ENCODE data around the gene TXNDC16.
A peak's percentile ranks its signal among the peaks of the same experiment; 100 is the strongest.

TXNDC16 gene

GRCh38 chr14:52402812-52403526 lies 149.3 kb downstream of the TXNDC16 start:
- H3K4me3 ChIP-seq (ENCODE audit: severe bottlenecking), result no peak overlapping the region
- H3K36me3 ChIP-seq (ENCODE audit: low read depth), result no peaks in the 10 kb centered on the region
- ATAC-seq (ENCODE audit: low read depth) (no peak), DNase-seq (ENCODE audit: low spot score) (no peak)
- TF ChIP-seq CTCF (IDR thresholded peaks at IDR 0.05; ENCODE audit: poor library complexity, severe bottlenecking), result no peak
- H3K27me3 ChIP-seq (ENCODE audit: insufficient read depth, poor library complexity, severe bottlenecking), result no peaks in the 10 kb centered on the region
- no peaks in the 10 kb centered on the region for H3K9me3 ChIP-seq (ENCODE audit: severe bottlenecking)
- no peak overlapping the region for H3K27ac ChIP-seq (ENCODE audit: poor library complexity, severe bottlenecking)
- no peaks in the 10 kb centered on the region for H3K4me1 ChIP-seq (ENCODE audit: insufficient read depth, poor library complexity, severe bottlenecking)

GRCh38 chr14:52400846-52401245 lies 151.5 kb downstream of the TXNDC16 start:
- no peak overlapping the region for H3K27ac ChIP-seq (ENCODE audit: poor library complexity, severe bottlenecking)
- H3K9me3 ChIP-seq (ENCODE audit: severe bottlenecking), result no peaks in the 10 kb centered on the region
- no peak overlapping the region for H3K4me3 ChIP-seq (ENCODE audit: severe bottlenecking)
- H3K27me3 ChIP-seq (ENCODE audit: insufficient read depth, poor library complexity, severe bottlenecking), result no peaks in the 10 kb centered on the region
- no peaks in the 10 kb centered on the region for H3K4me1 ChIP-seq (ENCODE audit: insufficient read depth, poor library complexity, severe bottlenecking)
- DNase-seq (ENCODE audit: low spot score) (no peak), ATAC-seq (ENCODE audit: low read depth) (no peak)
- no peaks in the 10 kb centered on the region for H3K36me3 ChIP-seq (ENCODE audit: low read depth)
- TF ChIP-seq CTCF (IDR thresholded peaks at IDR 0.05; ENCODE audit: poor library complexity, severe bottlenecking), result no peak

GRCh38 chr14:52399921-52400595 lies 152.2 kb downstream of the TXNDC16 start:
- no peak overlapping the region for H3K4me3 ChIP-seq (ENCODE audit: severe bottlenecking)
- H3K4me1 ChIP-seq (ENCODE audit: insufficient read depth, poor library complexity, severe bottlenecking), result no peaks in the 10 kb centered on the region
- no peaks in the 10 kb centered on the region for H3K36me3 ChIP-seq (ENCODE audit: low read depth)
- 0 out of 3 replicates have a peak, but pooled peaks have one; percentile 17 for ATAC-seq (ENCODE audit: low read depth)
- TF ChIP-seq CTCF (IDR thresholded peaks at IDR 0.05; ENCODE audit: poor library complexity, severe bottlenecking), result peak; percentile 8
- H3K9me3 ChIP-seq (ENCODE audit: severe bottlenecking), result no peaks in the 10 kb centered on the region
- no peaks in the 10 kb centered on the region for H3K27me3 ChIP-seq (ENCODE audit: insufficient read depth, poor library complexity, severe bottlenecking)
- H3K27ac ChIP-seq (ENCODE audit: poor library complexity, severe bottlenecking), result no peak overlapping the region
- no peak for DNase-seq (ENCODE audit: low spot score)

- Histone ChIP-seq H3K27ac (ENCODE audit: poor library complexity, severe bottlenecking) (no peak overlapping the region), H3K9me3 (ENCODE audit: severe bottlenecking) (no peaks in the 10 kb centered on the region), H3K4me1 (ENCODE audit: insufficient read depth, poor library complexity, severe bottlenecking) (no peaks in the 10 kb centered on the region), H3K4me3 (ENCODE audit: severe bottlenecking) (no peak overlapping the region), H3K27me3 (ENCODE audit: insufficient read depth, poor library complexity, severe bottlenecking) (no peaks in the 10 kb centered on the region), H3K36me3 (ENCODE audit: low read depth) (no peaks in the 10 kb centered on the region)
- no peak for ATAC-seq (ENCODE audit: low read depth)
- no peak for DNase-seq (ENCODE audit: low spot score)
- no peak for TF ChIP-seq CTCF (IDR thresholded peaks at IDR 0.05; ENCODE audit: poor library complexity, severe bottlenecking)
These were observed 153.2 kb downstream of the TXNDC16 start for GRCh38 chr14:52399104-52399503.

GRCh38 chr14:52397844-52398243 lies 154.5 kb downstream of the TXNDC16 start:
- no peak overlapping the region for H3K4me3 ChIP-seq (ENCODE audit: severe bottlenecking)
- no peaks in the 10 kb centered on the region for H3K4me1 ChIP-seq (ENCODE audit: insufficient read depth, poor library complexity, severe bottlenecking)
- H3K27me3 ChIP-seq (ENCODE audit: insufficient read depth, poor library complexity, severe bottlenecking), result no peaks in the 10 kb centered on the region
- H3K9me3 ChIP-seq (ENCODE audit: severe bottlenecking), result no peaks in the 10 kb centered on the region
- TF ChIP-seq CTCF (IDR thresholded peaks at IDR 0.05; ENCODE audit: poor library complexity, severe bottlenecking), result no peak
- no peak for DNase-seq (ENCODE audit: low spot score)
- no peak overlapping the region for H3K27ac ChIP-seq (ENCODE audit: poor library complexity, severe bottlenecking)
- H3K36me3 ChIP-seq (ENCODE audit: low read depth), result no peaks in the 10 kb centered on the region
- ATAC-seq (ENCODE audit: low read depth), result no peak
